ENCODE data around the gene SPEM2. TPM values are rescaled to one million over a fixed set of nuclear protein-coding genes. Genes with fewer than 3 reads are reported as not detected.
A peak's percentile ranks its signal among the peaks of the same experiment; 100 is the strongest.

SPEM2 gene
- total RNA-seq, 1 experiment from 2014 or later, result not detected

GRCh38 chr17:7406235-7406825 is 19.1 kb upstream of the SPEM2 start:
- H3K36me3 Mint-ChIP-seq (ENCODE audit: insufficient read depth in 1 of 3, low read depth in 3 of 3), result peaks cover 19 to 31% (median 27%) of the 10 kb centered on the region in 3 experiments
- no CpG with 5 or more reads among the region's 12 CpGs for WGBS (ENCODE audit: extremely low coverage, insufficient read length, low lambda C conversion rate)
- Histone ChIP-seq H3K79me2 (ENCODE audit: insufficient read depth, low read length) (no peaks in the 10 kb centered on the region), H2AFZ (ENCODE audit: low read length) (no peak overlapping the region), H4K20me1 (ENCODE audit: control insufficient read depth, insufficient read depth, insufficient read length) (no peaks in the 10 kb centered on the region), H3K4ac (ENCODE audit: low read depth, low read length) (no peak overlapping the region), H3K79me1 (ENCODE audit: insufficient read depth, low read depth, low read length, poor library complexity, severe bottlenecking) (no peaks in the 10 kb centered on the region), H2BK20ac (ENCODE audit: low read depth, low read length, poor library complexity, severe bottlenecking) (no peak overlapping the region), H2BK15ac (ENCODE audit: low read depth, low read length) (no peak overlapping the region), H4K5ac (ENCODE audit: insufficient read length, low read depth, low read length) (no peak overlapping the region), H3K27ac (ENCODE audit: insufficient read length, low read depth, low read length) (no peak overlapping the region), H3K9me3 (ENCODE audit: control insufficient read depth, low read depth, low read length) (no peaks in the 10 kb centered on the region), H2BK12ac (ENCODE audit: insufficient read length, low read depth, low read length) (no peak overlapping the region), H3K14ac (ENCODE audit: insufficient read depth, low read length) (no peak overlapping the region), H3K4me1 (ENCODE audit: insufficient read depth, low read length) (no peaks in the 10 kb centered on the region; the same call in 1 of the 2 replicates), H3K4me2 (ENCODE audit: insufficient read depth, insufficient read length, low read length) (peak overlapping the region; percentile 78), H2BK5ac (ENCODE audit: insufficient read length, low read length) (no peak overlapping the region), H3K23ac (ENCODE audit: insufficient read length, low read depth, low read length) (no peak overlapping the region), H3K56ac (ENCODE audit: insufficient read length, low read depth, low read length) (no peak overlapping the region), H3K18ac (ENCODE audit: insufficient read length, low read depth, low read length) (no peak overlapping the region), H3K9ac (ENCODE audit: extremely low read depth, insufficient read length, low read length) (no peak overlapping the region), H3K23me2 (ENCODE audit: insufficient read length, low read depth, low read length, poor library complexity, severe bottlenecking) (peaks cover 5% of the 10 kb centered on the region), H2AK5ac (ENCODE audit: insufficient read length, low read length) (no peak overlapping the region), H4K91ac (ENCODE audit: insufficient read length, low read depth, low read length) (no peak overlapping the region), H3K27me3 (ENCODE audit: insufficient read depth, low read length) (no peaks in the 10 kb centered on the region), H2BK120ac (ENCODE audit: low read depth, low read length, poor library complexity, severe bottlenecking) (no peak overlapping the region), H4K8ac (replicated peaks; ENCODE audit: insufficient read length, low read depth, low read length) (no peak overlapping the region), H3T11ph (ENCODE audit: low read length) (no peak overlapping the region)
- H3K4me3 Mint-ChIP-seq, result peak overlapping the region; percentile 76 to 96
- no peak for TF ChIP-seq CTCF (conservative IDR thresholded peaks at IDR 0.05)
- H3K27me3 Mint-ChIP-seq (ENCODE audit: low read depth), result no peaks in the 10 kb centered on the region
- no peak for DNase-seq
- peaks cover 0 to 2% of the 10 kb centered on the region in 2 experiments; a peak in 1 of 5 replicates for H3K9me3 Mint-ChIP-seq
- H3K4me1 Mint-ChIP-seq, result peaks cover 26 to 34% of the 10 kb centered on the region in 2 experiments
- no peak overlapping the region; a peak in 1 of 7 replicates for H3K27ac Mint-ChIP-seq
